Chondrocyte (in vitro differentiated cells): ENCODE measurements around the gene HCFC1R1. TPM values are rescaled to one million over a fixed set of nuclear protein-coding genes. Genes with fewer than 3 reads are reported as not detected.

ENCODE experiments used
- DNase-seq: peaks from one replicate; pipeline ENCODE4 v3.0.0; 2021; ENCODE audit warnings: mixed read lengths, low spot score
- H3K27ac Mint-ChIP-seq: one replicate; pipeline ENCODE4 v1.8.0; 2021; ENCODE audit warnings: mild to moderate bottlenecking, moderate library complexity, mixed read lengths; ENCODE audit not compliant: unreplicated experiment
- H3K27me3 Mint-ChIP-seq: 2 replicates; pipeline ENCODE4 v1.8.0; 2021; ENCODE audit warnings: low read depth, mixed read lengths
- H3K36me3 Mint-ChIP-seq: 2 replicates; pipeline ENCODE4 v1.8.0; 2021; ENCODE audit warnings: low read depth, mixed read lengths
- H3K4me1 Mint-ChIP-seq: 2 replicates; pipeline ENCODE4 v1.8.0; 2021; ENCODE audit warnings: low read depth, mild to moderate bottlenecking, mixed read lengths
- H3K4me3 Mint-ChIP-seq: one replicate; pipeline ENCODE4 v1.8.0; 2021; ENCODE audit warnings: mild to moderate bottlenecking, moderate library complexity, mixed read lengths; ENCODE audit not compliant: unreplicated experiment
- H3K9me3 Mint-ChIP-seq: 2 replicates; pipeline ENCODE4 v1.8.0; 2021; ENCODE audit warnings: low read depth, mixed read lengths
- CTCF ChIP-seq: fragments of 200-600 bp; sonication (generic); IDR thresholded peaks from 2 replicates; pipeline ENCODE4 v1.5.0; 2021; ENCODE audit warnings: antibody characterized with exemption, mild to moderate bottlenecking, moderate library complexity
- total RNA-seq: library from RNA; stranded (reverse); gene quantifications from 3 replicates; pipeline ENCODE4 v1.2.1, GENCODE V29; 2021

Gene HCFC1R1
- total RNA-seq, 1 donor from 2014 or later: 79.3 TPM

- DNase-seq: no peak
- Mint-ChIP-seq H3K36me3 (no peaks in the 10 kb centered on the region), H3K4me3 (no peak overlapping the region), H3K27me3 (no peaks in the 10 kb centered on the region), H3K9me3 (no peaks in the 10 kb centered on the region), H3K27ac (no peak overlapping the region), H3K4me1 (peaks cover 17% of the 10 kb centered on the region)
- TF ChIP-seq CTCF: no peak
Observed at GRCh38 chr16:2977440-2977839, 46.3 kb downstream of the HCFC1R1 start.

- Mint-ChIP-seq H3K27ac (no peak overlapping the region), H3K36me3 (no peaks in the 10 kb centered on the region), H3K9me3 (no peaks in the 10 kb centered on the region), H3K4me1 (peaks cover 14% of the 10 kb centered on the region), H3K4me3 (no peak overlapping the region), H3K27me3 (no peaks in the 10 kb centered on the region)
- TF ChIP-seq CTCF: no peak
- DNase-seq: no peak
Observed at GRCh38 chr16:2976673-2977072, 47.1 kb downstream of the HCFC1R1 start.

- H3K4me1 Mint-ChIP-seq: peaks cover 9% of the 10 kb centered on the region
- H3K27ac Mint-ChIP-seq: no peak overlapping the region
- H3K9me3 Mint-ChIP-seq: no peaks in the 10 kb centered on the region
- DNase-seq: no peak
- H3K27me3 Mint-ChIP-seq: no peaks in the 10 kb centered on the region
- no peaks in the 10 kb centered on the region for H3K36me3 Mint-ChIP-seq
- no peak overlapping the region for H3K4me3 Mint-ChIP-seq
- TF ChIP-seq CTCF: no peak
Observed at GRCh38 chr16:2976201-2976600, 47.5 kb downstream of the HCFC1R1 start.

GRCh38 chr16:2975161-2975795 lies 48.5 kb downstream of the HCFC1R1 start:
- H3K4me3 Mint-ChIP-seq: no peak overlapping the region
- no peak for TF ChIP-seq CTCF
- no peak overlapping the region for H3K27ac Mint-ChIP-seq
- no peaks in the 10 kb centered on the region for H3K36me3 Mint-ChIP-seq
- DNase-seq: no peak
- peaks cover 9% of the 10 kb centered on the region for H3K4me1 Mint-ChIP-seq
- no peaks in the 10 kb centered on the region for H3K9me3 Mint-ChIP-seq
- H3K27me3 Mint-ChIP-seq: no peaks in the 10 kb centered on the region

GRCh38 chr16:2974319-2975056 lies 49.3 kb downstream of the HCFC1R1 start:
- Mint-ChIP-seq H3K4me3 (no peak overlapping the region), H3K27ac (no peak overlapping the region), H3K36me3 (no peaks in the 10 kb centered on the region), H3K27me3 (no peaks in the 10 kb centered on the region), H3K4me1 (peaks cover 5% of the 10 kb centered on the region), H3K9me3 (no peaks in the 10 kb centered on the region)
- no peak for DNase-seq
- no peak for TF ChIP-seq CTCF
